Adrenal gland (tissue), 5 donors: ENCODE data around the gene MIER1.

ENCODE experiments used
- POLR2A ChIP-seq, 2 donors: fragments of 450-650 bp; IDR thresholded peaks; one replicate each; pipeline ENCODE4 v1.6.1; 2017; ENCODE audit warnings: antibody characterized with exemption in 2 of 2, mild to moderate bottlenecking in 2 of 2, moderate library complexity in 1 of 2
- TF ChIP-seq, protein P1 (sequence below), 6 experiments: fragments of 450-650 bp in 4 of 6; fragments of 200-600 bp in 2 of 6; sonication (generic) in 1 of 6; IDR thresholded peaks; 1 replicate in 5 of 6; 2 replicates in 1 of 6; pipeline versions ENCODE4 v1.5.1 to v1.8.0; 2016 to 2021; ENCODE audit warnings: antibody characterized with exemption in 6 of 6, mild to moderate bottlenecking in 2 of 6, moderate library complexity in 1 of 6
- donor health status: DM: no; HTN: no; CAD: no.

DNA sequence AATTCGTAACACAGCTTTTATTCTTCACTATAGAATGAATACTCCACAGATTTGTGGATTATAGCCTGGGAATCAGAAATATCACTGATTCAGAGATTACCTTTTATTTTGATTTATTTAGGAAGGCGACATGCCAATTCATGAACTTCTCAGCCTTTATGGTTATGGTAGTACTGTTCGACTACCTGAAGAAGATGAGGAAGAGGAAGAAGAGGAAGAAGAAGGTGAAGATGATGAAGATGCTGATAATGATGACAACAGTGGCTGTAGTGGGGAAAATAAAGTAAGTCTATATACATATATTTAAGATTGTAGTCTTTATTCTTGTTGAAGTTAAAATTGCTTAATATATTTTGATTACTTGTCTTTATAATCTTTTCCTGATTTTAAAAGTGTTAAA, 33.1 kb downstream of the MIER1 start:
- TF ChIP-seq, protein P1, sequence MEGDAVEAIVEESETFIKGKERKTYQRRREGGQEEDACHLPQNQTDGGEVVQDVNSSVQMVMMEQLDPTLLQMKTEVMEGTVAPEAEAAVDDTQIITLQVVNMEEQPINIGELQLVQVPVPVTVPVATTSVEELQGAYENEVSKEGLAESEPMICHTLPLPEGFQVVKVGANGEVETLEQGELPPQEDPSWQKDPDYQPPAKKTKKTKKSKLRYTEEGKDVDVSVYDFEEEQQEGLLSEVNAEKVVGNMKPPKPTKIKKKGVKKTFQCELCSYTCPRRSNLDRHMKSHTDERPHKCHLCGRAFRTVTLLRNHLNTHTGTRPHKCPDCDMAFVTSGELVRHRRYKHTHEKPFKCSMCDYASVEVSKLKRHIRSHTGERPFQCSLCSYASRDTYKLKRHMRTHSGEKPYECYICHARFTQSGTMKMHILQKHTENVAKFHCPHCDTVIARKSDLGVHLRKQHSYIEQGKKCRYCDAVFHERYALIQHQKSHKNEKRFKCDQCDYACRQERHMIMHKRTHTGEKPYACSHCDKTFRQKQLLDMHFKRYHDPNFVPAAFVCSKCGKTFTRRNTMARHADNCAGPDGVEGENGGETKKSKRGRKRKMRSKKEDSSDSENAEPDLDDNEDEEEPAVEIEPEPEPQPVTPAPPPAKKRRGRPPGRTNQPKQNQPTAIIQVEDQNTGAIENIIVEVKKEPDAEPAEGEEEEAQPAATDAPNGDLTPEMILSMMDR (IDR thresholded peaks at IDR 0.05), result no peak
- no peak for TF ChIP-seq POLR2A (IDR thresholded peaks at IDR 0.05)
